Activated naive CD4-positive, alpha-beta T cell treated with anti-CD3 and anti-CD28 coated beads, Interleukin-2, amount 50 U/mL, for 72 hours (primary cell): ENCODE results near the gene APEH. TPM values are rescaled to one million over a fixed set of nuclear protein-coding genes. Genes with fewer than 3 reads are reported as not detected.
"Not testable (repeated sequence)": the region's sequence is repeated elsewhere in the genome, so short reads cannot be mapped to it uniquely, and the experiment has no call there.

ENCODE experiments used
- ATAC-seq, 2 donors: fragments of 150-1000 bp; cut with Tn5 transposase; 2 replicates each; pipeline ENCODE4 v1.10.0; 2021; ENCODE audit warnings: mild to moderate bottlenecking in 2 of 2, moderate library complexity in 2 of 2
- DNase-seq, 2 donors: peaks; one replicate each; pipeline ENCODE4 v3.0.0; 2021 to 2022; ENCODE audit warnings: low spot score in 2 of 2
- H3K27ac Mint-ChIP-seq, 2 donors: one replicate each; pipeline ENCODE4 v1.8.0; 2022; ENCODE audit warnings: mild to moderate bottlenecking in 2 of 2, mixed read lengths in 2 of 2
- H3K36me3 Mint-ChIP-seq, 2 donors: one replicate each; pipeline ENCODE4 v1.8.0; 2022; ENCODE audit warnings: mixed read lengths in 2 of 2
- H3K9me3 Mint-ChIP-seq, 2 donors: one replicate each; pipeline ENCODE4 v1.8.0; 2022; ENCODE audit warnings: mixed read lengths in 2 of 2
- total RNA-seq, 2 donors: library from RNA; stranded (reverse); gene quantifications; one replicate each; pipeline ENCODE4 v1.2.3, GENCODE V29; 2022

Gene APEH
- total RNA-seq, 2 donors from 2014 or later: 137 to 164 TPM

- ATAC-seq: peak in 1 of 2 donors; percentile 27
- Mint-ChIP-seq H3K9me3 (no peaks in the 10 kb centered on the region), H3K36me3 (peaks cover 0 to 18% of the 10 kb centered on the region in 2 donors), H3K27ac (peak overlapping the region in 1 of 2 donors; percentile 23)
- no peak for DNase-seq
Observed at GRCh38 chr3:49680493-49681231, 6.5 kb downstream of the APEH start.

GRCh38 chr3:49681232-49681522 is 7.0 kb downstream of the APEH start:
- ATAC-seq: no peak
- no peaks in the 10 kb centered on the region for H3K9me3 Mint-ChIP-seq
- peaks cover 0 to 13% of the 10 kb centered on the region in 2 donors for H3K36me3 Mint-ChIP-seq
- no peak overlapping the region for H3K27ac Mint-ChIP-seq
- DNase-seq: no peak

- peaks cover 0 to 13% of the 10 kb centered on the region in 2 donors for H3K36me3 Mint-ChIP-seq
- DNase-seq: no peak
- H3K27ac Mint-ChIP-seq: no peak overlapping the region
- ATAC-seq: no peak
- H3K9me3 Mint-ChIP-seq: no peaks in the 10 kb centered on the region
Observed at GRCh38 chr3:49681543-49681942, 7.4 kb downstream of the APEH start.

- H3K27ac Mint-ChIP-seq: peak overlapping the region in 1 of 2 donors; percentile 37
- H3K9me3 Mint-ChIP-seq: no peaks in the 10 kb centered on the region
- ATAC-seq: no peak
Observed at GRCh38 chr3:49683162-49683561, 9.0 kb downstream of the APEH start.

GRCh38 chr3:49684453-49684852 is 10.3 kb downstream of the APEH start:
- not testable (repeated sequence) for H3K9me3 Mint-ChIP-seq, DNase-seq, H3K27ac Mint-ChIP-seq, ATAC-seq
- H3K36me3 Mint-ChIP-seq: peaks cover 6 to 12% of the 10 kb centered on the region in 2 donors

More at GRCh38 chr3:49683162-49683561, 9.0 kb downstream of the APEH start:
- H3K36me3 Mint-ChIP-seq: peaks cover 0 to 11% of the 10 kb centered on the region in 2 donors
- DNase-seq: no peak

- peaks cover 13% of the 10 kb centered on the region in 2 donors for H3K36me3 Mint-ChIP-seq
- not testable (repeated sequence) for DNase-seq, ATAC-seq, H3K27ac Mint-ChIP-seq, H3K9me3 Mint-ChIP-seq
Observed at GRCh38 chr3:49685103-49685502, 11.0 kb downstream of the APEH start.

GRCh38 chr3:49685846-49686245 is 11.7 kb downstream of the APEH start:
- H3K27ac Mint-ChIP-seq, DNase-seq, ATAC-seq, H3K9me3 Mint-ChIP-seq: not testable (repeated sequence)
- H3K36me3 Mint-ChIP-seq: peaks cover 11 to 13% of the 10 kb centered on the region in 2 donors

GRCh38 chr3:49686346-49686745 is 12.2 kb downstream of the APEH start:
- ATAC-seq: peak; percentile 1 to 38

GRCh38 chr3:49686769-49687423 is 12.7 kb downstream of the APEH start:
- H3K36me3 Mint-ChIP-seq: peaks cover 11 to 13% of the 10 kb centered on the region in 2 donors
- H3K9me3 Mint-ChIP-seq, H3K27ac Mint-ChIP-seq: not testable (repeated sequence)
- peak in 1 of 2 donors; percentile 51 for DNase-seq
- ATAC-seq: peak; percentile 34 to 50

More at GRCh38 chr3:49686346-49686745, 12.2 kb downstream of the APEH start:
- H3K36me3 Mint-ChIP-seq: peaks cover 11 to 13% of the 10 kb centered on the region in 2 donors
- not testable (repeated sequence) for H3K27ac Mint-ChIP-seq, H3K9me3 Mint-ChIP-seq
- peak in 1 of 2 donors; percentile 35 for DNase-seq

- H3K9me3 Mint-ChIP-seq, DNase-seq, H3K27ac Mint-ChIP-seq, ATAC-seq: not testable (repeated sequence)
- peaks cover 11 to 13% of the 10 kb centered on the region in 2 donors for H3K36me3 Mint-ChIP-seq
Observed at GRCh38 chr3:49687424-49687795, 13.3 kb downstream of the APEH start.

GRCh38 chr3:49688338-49689045 is 14.3 kb downstream of the APEH start:
- ATAC-seq: peak; percentile 4 to 35
- Mint-ChIP-seq H3K36me3 (peaks cover 11 to 13% of the 10 kb centered on the region in 2 donors), H3K27ac (peak overlapping the region; percentile 96 to 98)
- H3K9me3 Mint-ChIP-seq, DNase-seq: not testable (repeated sequence)

GRCh38 chr3:49689046-49689907 is 15.1 kb downstream of the APEH start, which contains the start of the genes MST1 and RNF123:
Gene MST1, minus strand, starts transcription at chr3:49689474. Its CDS starts 783 bp downstream, at chr3:49688691.
Gene RNF123, plus strand, starts transcription at chr3:49689557. Its CDS starts 1,609 bp downstream, at chr3:49691166.
- peak; percentile 76 to 78 for ATAC-seq
- peak; percentile 93 to 97 for DNase-seq
- Mint-ChIP-seq H3K36me3 (peaks cover 11 to 13% of the 10 kb centered on the region in 2 donors), H3K9me3 (no peaks in the 10 kb centered on the region), H3K27ac (peak within 1 kb of the TSS; percentile 96 to 98)

- Mint-ChIP-seq H3K27ac (peak overlapping the region; percentile 96 to 98), H3K36me3 (peaks cover 11 to 13% of the 10 kb centered on the region in 2 donors)
- H3K9me3 Mint-ChIP-seq, ATAC-seq, DNase-seq: not testable (repeated sequence)
Observed at GRCh38 chr3:49689908-49690624, 15.9 kb downstream of the APEH start.

- Mint-ChIP-seq H3K36me3 (peaks cover 11 to 13% of the 10 kb centered on the region in 2 donors), H3K27ac (peak overlapping the region in 1 of 2 donors; percentile 96)
- not testable (repeated sequence) for DNase-seq, ATAC-seq, H3K9me3 Mint-ChIP-seq
Observed at GRCh38 chr3:49690856-49691255, 16.7 kb downstream of the APEH start.

- DNase-seq, ATAC-seq, H3K27ac Mint-ChIP-seq, H3K9me3 Mint-ChIP-seq: not testable (repeated sequence)
- H3K36me3 Mint-ChIP-seq: peaks cover 11 to 13% of the 10 kb centered on the region in 2 donors
Observed at GRCh38 chr3:49691481-49691880, 17.3 kb downstream of the APEH start.
